HEK293 (cell line): Measurements from ENCODE around the gene RETN.

Experiments
- CTCF ChIA-PET: fragments of 350-600 bp; formaldehyde crosslinking; extraction: SDS; loops from one replicate; lab custom pipeline; 2021; ENCODE audit warnings: antibody characterized with exemption; lab: Yijun Ruan, JAX
- POLR2A ChIA-PET: fragments of 300-600 bp; formaldehyde crosslinking; extraction: SDS; loops from one replicate; lab custom pipeline; 2020; ENCODE audit warnings: antibody characterized with exemption, inconsistent platforms; lab: Yijun Ruan, JAX
- H3K27ac ChIP-seq: fragments of 200-500 bp; sonication (Bioruptor generic); 2 replicates; pipeline ENCODE4 v1.5.1; 2014; ENCODE audit warnings: low read depth, low read length, control low read depth, inconsistent platforms; ENCODE audit errors: extremely low read depth
- H3K36me3 ChIP-seq, 2 experiments: fragments of 200-500 bp in 1 of 2; sonication (Bioruptor generic) in 1 of 2; 1 replicate in 1 of 2; 2 replicates in 1 of 2; pipeline ENCODE4 v1.5.1; 2014 to 2017; ENCODE audit warnings: inconsistent platforms in 2 of 2, low read length in 2 of 2; ENCODE audit not compliant: control insufficient read depth in 2 of 2, insufficient read depth in 1 of 2
- H3K4me1 ChIP-seq: fragments of 200-500 bp; sonication (Bioruptor generic); 2 replicates; pipeline ENCODE4 v1.5.1; 2014; ENCODE audit warnings: mild to moderate bottlenecking, low read length, inconsistent platforms; ENCODE audit not compliant: control insufficient read depth, insufficient read depth
- H3K4me3 ChIP-seq: 2 replicates; pipeline ENCODE4 v1.5.1; 2011; ENCODE audit warnings: low read depth, mild to moderate bottlenecking, control low read depth, low read length, moderate library complexity
- H3K9me3 ChIP-seq: fragments of 200-500 bp; sonication (Bioruptor generic); 2 replicates; pipeline ENCODE4 v1.5.1; 2014; ENCODE audit warnings: low read depth, low read length, inconsistent platforms; ENCODE audit not compliant: control insufficient read depth, insufficient read depth
- GLIS2 ChIP-seq: fragments of 450-650 bp; formaldehyde crosslinking; IDR thresholded peaks from 2 replicates; pipeline ENCODE4 v1.5.1; 2016; ENCODE audit warnings: missing biosample characterization, missing genetic modification characterization
- KLF16 ChIP-seq: fragments of 450-650 bp; formaldehyde crosslinking; IDR thresholded peaks from 2 replicates; pipeline ENCODE4 v1.5.1; 2017; ENCODE audit warnings: missing biosample characterization, missing genetic modification characterization
- PRDM2 ChIP-seq: fragments of 450-650 bp; formaldehyde crosslinking; IDR thresholded peaks from 2 replicates; pipeline ENCODE4 v1.5.1; 2016; ENCODE audit warnings: missing biosample characterization, missing genetic modification characterization, borderline replicate concordance
- SCRT2 ChIP-seq: fragments of 450-650 bp; formaldehyde crosslinking; IDR thresholded peaks from 2 replicates; pipeline ENCODE4 v1.5.1; 2016; ENCODE audit warnings: missing biosample characterization, missing genetic modification characterization
- TRIM28 ChIP-seq: IDR thresholded peaks from 2 replicates; pipeline ENCODE4 v1.6.1; 2011; ENCODE audit warnings: low read length, control low read depth, borderline replicate concordance
- ZNF148 ChIP-seq: fragments of 450-650 bp; formaldehyde crosslinking; IDR thresholded peaks from 2 replicates; pipeline ENCODE4 v1.5.0; 2017; ENCODE audit warnings: missing biosample characterization, missing genetic modification characterization, borderline replicate concordance
- ZNF184 ChIP-seq: fragments of 450-650 bp; IDR thresholded peaks from 2 replicates; pipeline ENCODE4 v1.5.1; 2018; ENCODE audit warnings: missing biosample characterization, mild to moderate bottlenecking, missing genetic modification characterization
- ZNF366 ChIP-seq: fragments of 450-650 bp; formaldehyde crosslinking; conservative IDR thresholded peaks from 2 replicates; pipeline ENCODE4 v1.5.1; 2016; ENCODE audit warnings: missing biosample characterization, missing genetic modification characterization
- ZNF514 ChIP-seq: fragments of 450-650 bp; formaldehyde crosslinking; IDR thresholded peaks from 2 replicates; pipeline ENCODE4 v1.5.1; 2016; ENCODE audit warnings: missing biosample characterization, missing genetic modification characterization
- ZNF529 ChIP-seq: fragments of 450-650 bp; formaldehyde crosslinking; IDR thresholded peaks from 2 replicates; pipeline ENCODE4 v1.5.1; 2017; ENCODE audit warnings: missing genetic modification characterization, missing biosample characterization; ENCODE audit not compliant: insufficient replicate concordance
- ZNF549 ChIP-seq: fragments of 450-650 bp; IDR thresholded peaks from 2 replicates; pipeline ENCODE4 v1.5.1; 2018; ENCODE audit warnings: missing biosample characterization, missing genetic modification characterization, mild to moderate bottlenecking, inconsistent platforms, moderate library complexity
- ZNF654 ChIP-seq: fragments of 450-650 bp; formaldehyde crosslinking; IDR thresholded peaks from 2 replicates; pipeline ENCODE4 v1.5.1; 2016; ENCODE audit warnings: low read depth, missing biosample characterization, missing genetic modification characterization
- ZNF660 ChIP-seq: fragments of 450-650 bp; IDR thresholded peaks from 2 replicates; pipeline ENCODE4 v1.5.1; 2018; ENCODE audit warnings: missing biosample characterization, mild to moderate bottlenecking, missing genetic modification characterization
- ZNF776 ChIP-seq: fragments of 450-650 bp; formaldehyde crosslinking; IDR thresholded peaks from 2 replicates; pipeline ENCODE4 v1.5.0; 2017; ENCODE audit warnings: missing biosample characterization, missing genetic modification characterization, borderline replicate concordance
- TF ChIP-seq, protein P1 (sequence below): fragments of 450-650 bp; formaldehyde crosslinking; IDR thresholded peaks from 2 replicates; pipeline ENCODE4 v1.5.1; 2016; ENCODE audit warnings: missing biosample characterization, missing genetic modification characterization, low read depth
- TF ChIP-seq, protein P2 (sequence below): sonication (generic); formaldehyde crosslinking; IDR thresholded peaks from 2 replicates; pipeline ENCODE4 v1.8.1; 2022; ENCODE audit warnings: mild to moderate bottlenecking, moderate library complexity, missing genetic modification reagents

RETN gene

DNA sequence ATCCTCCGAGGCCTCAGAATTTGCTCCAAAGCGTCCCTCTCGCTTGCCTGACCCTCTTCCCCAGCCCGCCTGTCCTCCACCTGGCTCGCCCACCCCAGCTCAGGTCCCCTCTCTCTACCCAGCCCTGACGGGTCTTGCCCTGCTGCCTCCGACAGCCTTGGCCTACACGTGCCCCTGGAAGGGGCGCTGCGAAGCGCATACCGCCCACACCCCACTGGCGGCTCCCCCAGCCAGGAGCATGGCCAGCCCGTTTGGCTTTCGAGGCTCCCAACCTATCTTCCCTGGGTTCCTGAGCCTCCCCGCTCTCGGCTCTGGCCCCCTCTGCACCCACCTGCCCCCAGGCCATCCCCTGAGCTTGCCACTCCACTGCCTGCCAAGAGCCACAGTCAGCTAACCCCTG, 44.0 kb upstream of the RETN start (continued):
- TF ChIP-seq ZNF654 (tag by site-specific recombination) (no peak), ZNF529 (tag by site-specific recombination) (no peak), SCRT2 (tag by site-specific recombination) (no peak), ZNF514 (tag by site-specific recombination) (no peak), ZNF366 (tag by site-specific recombination) (no peak), ZNF776 (no peak), KLF16 (tag by site-specific recombination) (no peak), ZNF184 (tag by site-specific recombination) (no peak)

- POLR2A ChIA-PET: interaction anchor here (0.8 kb wide), 1 partner anchor 7 kb away, joined by 3 read pairs; the partner anchor contains the start of gene PCP2
- H3K36me3 ChIP-seq: peaks cover 0 to 64% of the 10 kb centered on the region in 2 experiments; a peak in 2 of 3 replicates
Observed at GRCh38 chr19:7625763-7626372, 43.0 kb upstream of the RETN start.

GRCh38 chr19:7627166-7627565, 41.7 kb upstream of the RETN start:
- H3K36me3 ChIP-seq: peaks cover 0 to 59% of the 10 kb centered on the region in 2 experiments; a peak in 2 of 3 replicates
- H3K4me3 ChIP-seq: no peak overlapping the region
- no peaks in the 10 kb centered on the region for H3K9me3 ChIP-seq
- ChIA-PET POLR2A (no interaction called here), CTCF (interaction anchor here (1.1 kb wide), 1 partner anchor 59 kb away, joined by 3 read pairs; no protein-coding TSS in a partner anchor)
- H3K4me1 ChIP-seq: peaks cover 4% of the 10 kb centered on the region; the same call in 1 of the 2 replicates
- H3K27ac ChIP-seq: no peak overlapping the region
- TF ChIP-seq, protein P1, sequence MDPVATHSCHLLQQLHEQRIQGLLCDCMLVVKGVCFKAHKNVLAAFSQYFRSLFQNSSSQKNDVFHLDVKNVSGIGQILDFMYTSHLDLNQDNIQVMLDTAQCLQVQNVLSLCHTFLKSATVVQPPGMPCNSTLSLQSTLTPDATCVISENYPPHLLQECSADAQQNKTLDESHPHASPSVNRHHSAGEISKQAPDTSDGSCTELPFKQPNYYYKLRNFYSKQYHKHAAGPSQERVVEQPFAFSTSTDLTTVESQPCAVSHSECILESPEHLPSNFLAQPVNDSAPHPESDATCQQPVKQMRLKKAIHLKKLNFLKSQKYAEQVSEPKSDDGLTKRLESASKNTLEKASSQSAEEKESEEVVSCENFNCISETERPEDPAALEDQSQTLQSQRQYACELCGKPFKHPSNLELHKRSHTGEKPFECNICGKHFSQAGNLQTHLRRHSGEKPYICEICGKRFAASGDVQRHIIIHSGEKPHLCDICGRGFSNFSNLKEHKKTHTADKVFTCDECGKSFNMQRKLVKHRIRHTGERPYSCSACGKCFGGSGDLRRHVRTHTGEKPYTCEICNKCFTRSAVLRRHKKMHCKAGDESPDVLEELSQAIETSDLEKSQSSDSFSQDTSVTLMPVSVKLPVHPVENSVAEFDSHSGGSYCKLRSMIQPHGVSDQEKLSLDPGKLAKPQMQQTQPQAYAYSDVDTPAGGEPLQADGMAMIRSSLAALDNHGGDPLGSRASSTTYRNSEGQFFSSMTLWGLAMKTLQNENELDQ (tag by site-specific recombination): no peak
- TF ChIP-seq PRDM2: no peak
- TF ChIP-seq, protein P2, sequence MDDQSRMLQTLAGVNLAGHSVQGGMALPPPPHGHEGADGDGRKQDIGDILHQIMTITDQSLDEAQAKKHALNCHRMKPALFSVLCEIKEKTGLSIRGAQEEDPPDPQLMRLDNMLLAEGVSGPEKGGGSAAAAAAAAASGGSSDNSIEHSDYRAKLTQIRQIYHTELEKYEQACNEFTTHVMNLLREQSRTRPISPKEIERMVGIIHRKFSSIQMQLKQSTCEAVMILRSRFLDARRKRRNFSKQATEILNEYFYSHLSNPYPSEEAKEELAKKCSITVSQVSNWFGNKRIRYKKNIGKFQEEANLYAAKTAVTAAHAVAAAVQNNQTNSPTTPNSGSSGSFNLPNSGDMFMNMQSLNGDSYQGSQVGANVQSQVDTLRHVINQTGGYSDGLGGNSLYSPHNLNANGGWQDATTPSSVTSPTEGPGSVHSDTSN (CRISPR knock-in tag): no peak
- no peak for TF ChIP-seq ZNF660 (tag by site-specific recombination)
- TF ChIP-seq ZNF549 (tag by site-specific recombination): no peak

More at GRCh38 chr19:7625763-7626372, 43.0 kb upstream of the RETN start:
- no peak overlapping the region for H3K27ac ChIP-seq
- CTCF ChIA-PET: interaction anchor here (0.6 kb wide), 1 partner anchor 58 kb away, joined by 4 read pairs; no protein-coding TSS in a partner anchor
- H3K4me1 ChIP-seq: peaks cover 4% of the 10 kb centered on the region; the same call in 1 of the 2 replicates
- TF ChIP-seq ZNF148 (tag by site-specific recombination): no peak
- TF ChIP-seq TRIM28: no peak
- 0 out of 2 replicates have a peak, but pooled peaks have one; percentile 24 for TF ChIP-seq GLIS2 (tag by site-specific recombination)
- no peaks in the 10 kb centered on the region for H3K9me3 ChIP-seq
- no peak overlapping the region for H3K4me3 ChIP-seq
